Type B pancreatic cell (in vitro differentiated cells): ENCODE measurements around the gene ABCG5. TPM values are rescaled to one million over a fixed set of nuclear protein-coding genes. Genes with fewer than 3 reads are reported as not detected.

Source experiments
- DNase-seq: peaks from one replicate; pipeline ENCODE4 v3.0.0; 2021; ENCODE audit warnings: mixed read lengths; ENCODE audit not compliant: unreplicated experiment; ENCODE audit errors: extremely low spot score
- H3K27ac Mint-ChIP-seq: 2 replicates; pipeline ENCODE4 v1.8.0; 2021; ENCODE audit warnings: mild to moderate bottlenecking, mixed read lengths
- H3K27me3 Mint-ChIP-seq: 2 replicates; pipeline ENCODE4 v1.8.0; 2021; ENCODE audit warnings: mixed read lengths
- H3K36me3 Mint-ChIP-seq: 2 replicates; pipeline ENCODE4 v1.8.0; 2021; ENCODE audit warnings: mixed read lengths
- H3K4me1 Mint-ChIP-seq: one replicate; pipeline ENCODE4 v1.8.0; 2021; ENCODE audit warnings: mixed read lengths; ENCODE audit not compliant: unreplicated experiment
- H3K4me3 Mint-ChIP-seq: 2 replicates; pipeline ENCODE4 v1.8.0; 2021; ENCODE audit warnings: mild to moderate bottlenecking, mixed read lengths
- H3K9me3 Mint-ChIP-seq: 2 replicates; pipeline ENCODE4 v1.8.0; 2021; ENCODE audit warnings: mixed read lengths
- CTCF ChIP-seq: fragments of 200-600 bp; sonication (generic); conservative IDR thresholded peaks from 2 replicates; pipeline ENCODE4 v1.5.0; 2021; ENCODE audit warnings: antibody characterized with exemption, mild to moderate bottlenecking
- total RNA-seq: library from RNA; stranded (reverse); gene quantifications from 2 replicates; pipeline ENCODE4 v1.2.1, GENCODE V29; 2021; ENCODE audit warnings: low replicate concordance

The ABCG5 gene
- total RNA-seq, 1 donor from 2014 or later, result 0.10 TPM

- H3K27me3 Mint-ChIP-seq, result no peaks in the 10 kb centered on the region
- no peaks in the 10 kb centered on the region for H3K4me1 Mint-ChIP-seq
- DNase-seq, result no peak
- H3K9me3 Mint-ChIP-seq, result no peaks in the 10 kb centered on the region
- H3K4me3 Mint-ChIP-seq, result no peak overlapping the region
- TF ChIP-seq CTCF, result no peak
- no peak overlapping the region for H3K27ac Mint-ChIP-seq
- H3K36me3 Mint-ChIP-seq, result peaks cover 18% of the 10 kb centered on the region
These were observed 46.0 kb downstream of the ABCG5 start for GRCh38 chr2:43792653-43793052.

- H3K36me3 Mint-ChIP-seq, result peaks cover 18% of the 10 kb centered on the region
These were observed 47.4 kb downstream of the ABCG5 start for GRCh38 chr2:43791035-43791765.

GRCh38 chr2:43790147-43790546, 48.5 kb downstream of the ABCG5 start:
- DNase-seq, result no peak
- H3K4me1 Mint-ChIP-seq, result no peaks in the 10 kb centered on the region
- TF ChIP-seq CTCF, result no peak
- H3K4me3 Mint-ChIP-seq, result no peak overlapping the region
- no peaks in the 10 kb centered on the region for H3K9me3 Mint-ChIP-seq
- H3K27me3 Mint-ChIP-seq, result no peaks in the 10 kb centered on the region
- no peak overlapping the region for H3K27ac Mint-ChIP-seq
- H3K36me3 Mint-ChIP-seq, result peaks cover 18% of the 10 kb centered on the region

More at GRCh38 chr2:43791035-43791765, 47.4 kb downstream of the ABCG5 start:
- TF ChIP-seq CTCF, result no peak
- no peak for DNase-seq
- H3K27ac Mint-ChIP-seq, result no peak overlapping the region
- H3K9me3 Mint-ChIP-seq, result no peaks in the 10 kb centered on the region
- no peaks in the 10 kb centered on the region for H3K4me1 Mint-ChIP-seq
- H3K27me3 Mint-ChIP-seq, result no peaks in the 10 kb centered on the region
- no peak overlapping the region for H3K4me3 Mint-ChIP-seq

GRCh38 chr2:43788646-43789045, 50.0 kb downstream of the ABCG5 start:
- H3K4me1 Mint-ChIP-seq, result no peaks in the 10 kb centered on the region
- H3K9me3 Mint-ChIP-seq, result no peaks in the 10 kb centered on the region
- no peak overlapping the region for H3K27ac Mint-ChIP-seq
- TF ChIP-seq CTCF, result no peak
- H3K27me3 Mint-ChIP-seq, result no peaks in the 10 kb centered on the region
- no peak overlapping the region for H3K4me3 Mint-ChIP-seq
- DNase-seq, result no peak
- peaks cover 10% of the 10 kb centered on the region for H3K36me3 Mint-ChIP-seq

- TF ChIP-seq CTCF, result no peak
- Mint-ChIP-seq H3K36me3 (peaks cover 9% of the 10 kb centered on the region), H3K4me1 (no peaks in the 10 kb centered on the region), H3K27me3 (no peaks in the 10 kb centered on the region), H3K9me3 (no peaks in the 10 kb centered on the region), H3K27ac (no peak overlapping the region), H3K4me3 (no peak overlapping the region)
- no peak for DNase-seq
These were observed 50.7 kb downstream of the ABCG5 start for GRCh38 chr2:43787895-43788294.
